ENCODE results near the gene CTSV. TPM values are rescaled to one million over a fixed set of nuclear protein-coding genes. Genes with fewer than 3 reads are reported as not detected.
"Not testable (repeated sequence)": the region's sequence is repeated elsewhere in the genome, so short reads cannot be mapped to it uniquely, and the experiment has no call there.

CTSV gene
- total and polyA plus RNA-seq, 2 donors (not counting 1 experiment from before 2014, with no cell fraction given): not detected

DNA sequence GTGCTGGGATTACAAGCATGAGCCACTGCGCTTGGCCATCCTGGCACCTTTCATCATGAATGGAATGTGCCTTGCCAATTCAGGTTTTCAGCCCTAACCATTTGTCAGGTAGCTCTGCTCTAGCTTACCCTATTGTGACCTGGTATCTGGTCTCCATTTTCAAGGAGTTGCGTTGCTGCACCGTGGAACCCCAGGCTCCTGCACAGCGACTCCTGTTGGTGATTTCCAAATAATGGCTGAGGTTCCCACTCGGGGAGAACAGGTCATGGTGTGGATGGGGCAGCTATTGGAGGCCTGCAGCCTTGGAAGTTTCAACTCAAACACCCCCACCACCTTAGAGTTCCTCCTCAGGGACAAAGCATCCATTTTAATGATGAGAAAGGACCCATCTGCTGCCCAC lies 18.7 kb upstream of the CTSV start:
- no peak overlapping the region for H3K4me2 ChIP-seq (replicated peaks; ENCODE audit: low read depth, low read length, poor library complexity, severe bottlenecking)
- no peak overlapping the region for H3K9ac ChIP-seq (ENCODE audit: low read length)
- no peak for TF ChIP-seq EZH2 (IDR thresholded peaks at IDR 0.05; ENCODE audit: borderline replicate concordance, insufficient read depth, low read depth, low read length, poor library complexity, severe bottlenecking)
- TF ChIP-seq, protein P1, sequence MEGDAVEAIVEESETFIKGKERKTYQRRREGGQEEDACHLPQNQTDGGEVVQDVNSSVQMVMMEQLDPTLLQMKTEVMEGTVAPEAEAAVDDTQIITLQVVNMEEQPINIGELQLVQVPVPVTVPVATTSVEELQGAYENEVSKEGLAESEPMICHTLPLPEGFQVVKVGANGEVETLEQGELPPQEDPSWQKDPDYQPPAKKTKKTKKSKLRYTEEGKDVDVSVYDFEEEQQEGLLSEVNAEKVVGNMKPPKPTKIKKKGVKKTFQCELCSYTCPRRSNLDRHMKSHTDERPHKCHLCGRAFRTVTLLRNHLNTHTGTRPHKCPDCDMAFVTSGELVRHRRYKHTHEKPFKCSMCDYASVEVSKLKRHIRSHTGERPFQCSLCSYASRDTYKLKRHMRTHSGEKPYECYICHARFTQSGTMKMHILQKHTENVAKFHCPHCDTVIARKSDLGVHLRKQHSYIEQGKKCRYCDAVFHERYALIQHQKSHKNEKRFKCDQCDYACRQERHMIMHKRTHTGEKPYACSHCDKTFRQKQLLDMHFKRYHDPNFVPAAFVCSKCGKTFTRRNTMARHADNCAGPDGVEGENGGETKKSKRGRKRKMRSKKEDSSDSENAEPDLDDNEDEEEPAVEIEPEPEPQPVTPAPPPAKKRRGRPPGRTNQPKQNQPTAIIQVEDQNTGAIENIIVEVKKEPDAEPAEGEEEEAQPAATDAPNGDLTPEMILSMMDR (IDR thresholded peaks at IDR 0.05): no peak
- Mint-ChIP-seq H3K27me3 (peaks cover 36% of the 10 kb centered on the region), H3K9me3 (ENCODE audit: insufficient read depth) (no peaks in the 10 kb centered on the region), H3K4me3 (no peak overlapping the region), H3K27ac (no peak overlapping the region), H3K4me1 (no peaks in the 10 kb centered on the region)
- no peaks in the 10 kb centered on the region for H3K79me2 ChIP-seq (ENCODE audit: control insufficient read depth, insufficient read depth, low read length)
- H3K27ac ChIP-seq (ENCODE audit: low read length in 2 of 2): no peak overlapping the region
- no peak overlapping the region for H3K4me3 ChIP-seq (ENCODE audit: control extremely low read depth in 1 of 5, extremely low read depth in 1 of 5, insufficient read depth in 1 of 5, low read depth in 2 of 5, low read length in 4 of 5)
- ChIA-PET POLR2A (no interaction called here), CTCF (no interaction called here)
- no peaks in the 10 kb centered on the region for H3K4me1 ChIP-seq (ENCODE audit: control insufficient read depth in 2 of 2, insufficient read depth in 2 of 2, low read length in 2 of 2)
- peaks cover 0 to 6% (median 0%) of the 10 kb centered on the region in 4 experiments for H3K27me3 ChIP-seq (replicated peaks in 1 of 4; ENCODE audit: control extremely low read depth in 1 of 4, control insufficient read depth in 3 of 4, insufficient read depth in 4 of 4, low read length in 3 of 4)
- H3K36me3 ChIP-seq (replicated peaks in 1 of 2; ENCODE audit: control extremely low read depth in 1 of 2, control insufficient read depth in 1 of 2, extremely low read depth in 1 of 2, insufficient read depth in 2 of 2, low read length in 1 of 2): no peaks in the 10 kb centered on the region
- no peak for DNase-seq
- no peak for ATAC-seq (ENCODE audit: low read depth)
- 100% methylated on average over 4 of the region's 5 CpGs for WGBS (ENCODE audit: insufficient coverage)
- H4K20me1 ChIP-seq (ENCODE audit: control insufficient read depth, insufficient read depth, low read length, poor library complexity, severe bottlenecking): no peaks in the 10 kb centered on the region
- intact Hi-C loops (cut with micrococcal nuclease): no loop called here
- H3K9me3 ChIP-seq (ENCODE audit: control extremely low read depth in 1 of 3, control insufficient read depth in 2 of 3, insufficient read depth in 1 of 3, low read length in 2 of 3): peaks cover 0 to 3% (median 0%) of the 10 kb centered on the region in 3 donors
- no peak overlapping the region for H2AFZ ChIP-seq (ENCODE audit: insufficient read depth, low read depth, low read length, poor library complexity, severe bottlenecking)

DNA sequence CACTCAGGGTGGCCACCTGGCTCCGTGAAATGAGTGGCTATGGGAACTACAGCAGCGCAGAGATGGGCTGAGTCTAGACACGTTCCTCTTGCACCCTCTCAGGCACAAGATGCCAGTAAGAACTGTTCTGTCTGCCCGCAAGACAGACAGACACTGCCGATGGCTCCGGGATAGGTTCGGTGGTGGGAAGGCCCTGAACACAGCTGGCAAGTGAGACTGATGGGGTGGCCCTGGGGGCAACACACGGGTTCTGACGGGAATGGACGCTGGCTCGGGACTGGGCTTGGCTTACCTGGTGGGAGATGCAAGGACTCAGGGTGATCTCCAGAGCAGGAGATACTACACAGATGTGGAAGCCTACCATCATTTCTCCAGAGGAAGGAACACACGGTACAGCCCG lies 16.9 kb upstream of the CTSV start:
- H3K4me3 ChIP-seq (ENCODE audit: control extremely low read depth in 1 of 5, extremely low read depth in 1 of 5, insufficient read depth in 1 of 5, low read depth in 2 of 5, low read length in 4 of 5); H3K27ac ChIP-seq (ENCODE audit: low read length in 2 of 2); H3K36me3 ChIP-seq (replicated peaks in 1 of 2; ENCODE audit: control extremely low read depth in 1 of 2, control insufficient read depth in 1 of 2, extremely low read depth in 1 of 2, insufficient read depth in 2 of 2, low read length in 1 of 2); intact Hi-C loops (cut with micrococcal nuclease); H3K4me2 ChIP-seq (replicated peaks; ENCODE audit: low read depth, low read length, poor library complexity, severe bottlenecking); H3K9me3 Mint-ChIP-seq (ENCODE audit: insufficient read depth); H3K4me1 Mint-ChIP-seq; POLR2A ChIA-PET; H3K27ac Mint-ChIP-seq; CTCF ChIA-PET; ATAC-seq (ENCODE audit: low read depth); H3K9ac ChIP-seq (ENCODE audit: low read length); H2AFZ ChIP-seq (ENCODE audit: insufficient read depth, low read depth, low read length, poor library complexity, severe bottlenecking); H3K4me3 Mint-ChIP-seq; H3K4me1 ChIP-seq (ENCODE audit: control insufficient read depth in 2 of 2, insufficient read depth in 2 of 2, low read length in 2 of 2); H3K79me2 ChIP-seq (ENCODE audit: control insufficient read depth, insufficient read depth, low read length); H3K27me3 ChIP-seq (replicated peaks in 1 of 4; ENCODE audit: control extremely low read depth in 1 of 4, control insufficient read depth in 3 of 4, insufficient read depth in 4 of 4, low read length in 3 of 4); H4K20me1 ChIP-seq (ENCODE audit: control insufficient read depth, insufficient read depth, low read length, poor library complexity, severe bottlenecking); H3K9me3 ChIP-seq (ENCODE audit: control extremely low read depth in 1 of 3, control insufficient read depth in 2 of 3, insufficient read depth in 1 of 3, low read length in 2 of 3); DNase-seq: not testable (repeated sequence)
- WGBS (ENCODE audit: insufficient coverage): 91% methylated on average over 8 of the region's 13 CpGs
- H3K27me3 Mint-ChIP-seq: peaks cover 46% of the 10 kb centered on the region
